ENCODE data around the gene EEFSEC. TPM values are rescaled to one million over a fixed set of nuclear protein-coding genes. Genes with fewer than 3 reads are reported as not detected.

Gene EEFSEC
- polyA plus RNA-seq, 10 donors = 12.0 to 18.9 (median 16.1) TPM

DNA sequence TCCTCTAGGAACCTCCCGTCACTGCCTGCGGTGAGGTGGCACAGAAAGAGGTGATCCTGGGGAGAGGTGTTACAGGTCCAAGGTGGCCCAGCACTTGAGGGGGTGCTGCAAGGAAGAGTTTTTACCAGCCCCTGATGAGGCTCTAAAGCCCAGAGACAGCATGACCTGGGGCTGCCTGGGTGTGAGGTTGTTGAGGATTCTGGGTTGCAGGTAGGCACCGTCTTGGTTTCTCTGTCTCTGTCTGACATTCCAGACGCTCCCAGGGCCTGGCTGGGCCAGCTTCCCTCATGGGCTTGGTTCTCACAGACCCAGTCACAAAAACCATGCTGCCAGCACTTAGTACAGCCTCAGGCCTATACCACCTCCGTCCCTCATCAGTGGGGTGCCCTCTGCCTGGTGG lies 282.3 kb downstream of the EEFSEC start:
- no peak for DNase-seq

DNA sequence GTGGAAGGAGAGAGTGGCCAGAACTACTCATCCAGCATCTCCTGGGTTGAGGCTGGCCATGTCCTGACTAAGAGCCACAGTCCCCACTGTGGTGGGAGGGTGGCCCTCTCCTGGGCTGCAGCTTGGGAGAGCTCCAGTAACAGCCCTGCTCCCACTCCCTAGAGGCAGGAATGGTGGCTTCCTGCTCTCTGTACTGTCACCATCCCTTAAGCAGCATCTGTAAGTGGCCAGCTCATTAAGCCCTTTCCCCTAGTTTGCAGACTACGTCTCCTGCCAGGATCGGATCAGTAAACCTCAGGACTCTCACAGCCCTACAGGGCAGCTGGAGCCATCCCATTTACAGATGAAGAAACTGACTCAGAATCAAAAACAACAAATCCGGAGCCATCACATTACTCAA lies 282.9 kb downstream of the EEFSEC start:
- DNase-seq = no peak

DNA sequence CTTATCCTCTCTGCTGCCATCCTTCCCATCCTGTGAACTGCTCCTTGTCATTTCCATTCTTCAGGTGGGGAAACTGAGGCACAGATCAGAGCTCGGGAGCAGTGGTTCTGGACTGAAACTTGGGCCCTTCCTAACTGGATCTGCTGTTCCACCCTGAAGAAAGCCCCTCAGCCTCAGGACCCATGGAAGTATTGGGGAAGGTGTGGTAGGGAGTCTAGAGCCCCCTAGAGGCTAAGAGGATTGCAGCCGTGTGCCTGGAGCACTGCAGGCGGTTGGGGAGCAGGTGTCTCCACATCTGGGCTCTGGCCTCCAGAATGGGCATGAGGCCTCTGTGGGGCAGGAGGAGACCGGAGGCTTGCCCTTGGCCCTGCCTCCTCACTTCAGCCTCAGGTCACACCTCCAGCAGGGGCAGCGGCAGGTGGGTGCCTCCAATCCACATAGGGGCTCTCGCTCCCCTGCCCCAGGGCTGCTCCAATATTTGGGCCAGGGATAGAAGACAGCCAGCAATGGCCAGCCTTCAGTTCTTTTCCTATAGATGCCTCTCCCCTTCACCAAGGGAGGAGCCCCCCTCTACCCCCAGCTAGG lies 285.3 kb downstream of the EEFSEC start:
- no peak for DNase-seq

DNA sequence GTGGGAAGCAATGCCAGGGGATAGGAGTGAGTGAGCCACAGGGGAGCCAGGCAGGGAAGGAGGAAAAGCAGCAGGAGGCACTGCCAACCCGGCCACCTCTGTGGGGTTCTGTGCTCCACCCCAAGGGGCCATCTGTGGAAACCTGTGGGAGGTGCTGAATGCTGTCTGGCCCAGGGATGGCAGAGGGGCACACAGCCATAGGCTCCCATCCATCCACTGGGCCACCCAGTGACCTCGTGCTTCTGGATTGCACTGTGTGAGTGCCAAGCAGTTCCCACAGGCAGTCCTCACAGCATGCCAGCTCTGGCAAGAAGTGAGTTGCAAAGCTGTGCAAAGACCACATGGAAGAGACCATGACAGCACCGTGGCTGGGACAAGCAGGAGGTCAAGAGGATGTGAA lies 285.9 kb downstream of the EEFSEC start:
- DNase-seq = no peak

DNA sequence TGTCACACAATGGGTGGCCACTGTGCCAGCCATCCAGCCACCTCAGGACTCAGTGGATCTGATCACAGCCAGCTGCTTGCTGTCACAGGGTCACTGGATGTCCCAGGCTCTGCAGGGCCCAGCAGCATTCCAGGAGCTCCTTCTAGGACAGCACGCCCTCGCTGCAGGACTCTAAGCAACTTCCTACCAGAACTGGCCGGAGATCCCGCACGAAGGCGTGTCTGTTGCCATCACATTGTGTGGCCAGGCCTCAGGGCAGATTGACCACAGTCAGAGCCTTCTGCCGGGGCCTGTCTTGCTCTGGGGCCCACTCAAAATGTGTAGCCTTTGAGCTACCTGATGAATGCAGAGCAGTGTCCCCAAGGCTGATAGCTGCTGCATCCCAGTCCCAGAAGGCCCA lies 288.8 kb downstream of the EEFSEC start:
- DNase-seq = no peak

DNA sequence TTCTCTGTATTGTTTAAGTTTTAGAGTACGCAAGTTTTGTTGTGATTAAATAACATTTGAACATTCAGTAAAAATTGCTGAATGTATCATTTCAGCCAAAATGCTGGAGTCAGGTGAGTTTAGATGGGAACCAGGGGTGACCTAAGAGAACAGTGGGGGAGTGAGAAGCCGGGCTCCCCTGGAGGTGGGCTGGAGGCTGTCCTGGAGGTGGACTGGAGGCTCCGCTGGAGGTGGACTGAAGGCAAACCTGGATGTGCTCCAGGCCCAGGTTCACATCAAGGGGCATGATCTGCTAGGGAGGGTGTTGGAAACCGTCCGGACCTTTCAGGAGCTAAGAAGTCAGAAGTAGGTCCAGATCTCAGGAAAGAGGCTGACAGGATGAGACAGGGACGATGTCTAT lies 289.7 kb downstream of the EEFSEC start:
- DNase-seq = no peak

DNA sequence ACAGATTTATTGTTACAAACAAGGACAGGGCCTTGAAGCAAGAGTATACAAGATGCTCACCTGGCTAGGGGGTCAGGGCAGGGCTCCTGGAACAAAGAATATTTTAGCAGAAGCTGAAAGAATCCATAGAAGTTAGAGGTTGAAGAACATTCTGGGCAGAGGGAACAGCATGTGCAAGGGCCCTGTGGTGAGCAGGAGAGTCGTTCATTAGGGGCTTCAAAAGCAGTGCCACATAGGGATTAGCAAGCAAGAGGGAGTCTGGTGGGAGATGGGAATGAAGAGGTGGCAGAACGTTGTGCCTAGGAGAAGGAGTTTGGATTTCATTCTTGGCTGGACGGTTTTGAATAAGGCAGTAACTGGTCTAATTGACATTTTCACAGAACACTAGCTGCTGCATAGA lies 290.5 kb downstream of the EEFSEC start:
- DNase-seq = no peak

DNA sequence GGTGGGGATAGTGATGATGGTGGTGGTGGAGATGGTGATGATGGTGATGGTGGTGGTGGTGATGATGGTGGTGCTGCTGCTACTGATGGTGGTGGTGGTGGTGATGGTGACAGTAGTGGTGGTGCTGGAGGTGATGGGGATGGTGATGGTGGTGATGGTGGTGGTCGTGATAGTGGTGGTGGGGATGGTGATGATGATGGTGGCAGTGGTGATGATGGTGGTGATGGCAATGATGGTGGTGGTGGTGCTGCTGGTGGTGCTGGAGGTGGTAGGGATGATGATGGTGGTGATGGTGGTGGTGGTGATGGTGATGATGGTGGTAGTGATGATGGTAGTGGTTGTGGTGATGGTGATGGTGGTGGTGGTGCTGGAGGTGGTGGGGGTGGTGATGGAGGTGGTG lies 292.1 kb downstream of the EEFSEC start:
- DNase-seq = no peak

DNA sequence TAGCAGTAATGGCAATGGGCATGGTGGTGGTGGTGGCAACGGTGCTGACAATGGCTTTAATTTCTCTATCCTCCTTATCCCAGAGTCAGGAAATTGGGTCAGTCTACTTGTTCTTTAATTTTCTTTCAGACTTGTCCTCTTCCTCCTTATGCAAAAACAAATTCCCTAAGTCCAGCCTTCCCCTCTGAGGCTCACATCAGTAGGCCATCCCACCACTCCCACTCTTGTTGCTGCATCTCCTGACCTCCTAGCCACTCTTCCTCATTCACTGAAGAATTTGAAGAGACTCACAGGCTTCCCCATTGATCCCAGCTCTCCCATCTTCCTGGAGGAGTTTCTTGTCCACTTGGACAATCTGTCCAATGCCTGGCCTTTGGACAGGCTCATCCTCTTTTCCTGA lies 293.5 kb downstream of the EEFSEC start:
- DNase-seq = no peak

DNA sequence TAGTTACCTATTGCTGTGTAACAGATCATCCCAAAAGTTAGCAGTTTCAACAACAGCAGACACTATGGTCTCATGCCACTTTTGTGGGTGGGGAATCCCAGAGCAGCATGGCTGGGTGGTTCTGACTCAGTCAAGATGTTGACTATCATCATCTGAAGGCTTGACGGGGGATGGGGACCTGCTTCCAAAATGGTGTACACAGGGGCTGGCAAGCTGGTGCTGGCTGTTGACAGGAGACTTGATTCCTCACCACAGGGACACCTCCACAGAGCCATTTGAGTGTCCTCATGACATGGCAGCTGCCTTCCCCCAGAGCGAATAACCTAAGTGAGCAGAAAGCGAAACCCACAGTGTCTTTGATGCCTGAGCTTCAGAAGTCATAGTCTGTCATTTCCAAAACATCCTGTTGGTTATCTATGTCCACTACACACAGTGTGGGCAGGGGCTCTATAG lies 294.3 kb downstream of the EEFSEC start:
- DNase-seq = no peak

DNA sequence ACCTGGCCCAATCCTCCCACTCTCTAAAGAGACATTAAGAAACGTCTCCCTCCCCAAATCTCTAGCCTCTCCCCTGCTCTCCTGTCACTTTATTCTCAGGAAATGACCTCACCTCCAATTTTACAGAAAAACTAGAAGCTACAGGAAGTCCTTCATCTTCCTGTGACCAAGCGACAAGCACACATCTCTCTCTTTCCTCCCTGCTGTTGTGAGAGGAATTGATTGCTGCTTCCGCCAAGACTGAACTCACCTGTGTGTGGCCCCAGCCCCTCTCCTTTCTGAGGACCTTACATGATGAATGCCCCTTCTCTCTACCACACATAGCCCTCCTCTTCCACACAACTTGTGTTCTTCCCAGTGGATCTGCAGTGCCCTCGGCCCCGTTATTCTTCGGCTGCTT lies 295.2 kb downstream of the EEFSEC start:
- no peak for DNase-seq

DNA sequence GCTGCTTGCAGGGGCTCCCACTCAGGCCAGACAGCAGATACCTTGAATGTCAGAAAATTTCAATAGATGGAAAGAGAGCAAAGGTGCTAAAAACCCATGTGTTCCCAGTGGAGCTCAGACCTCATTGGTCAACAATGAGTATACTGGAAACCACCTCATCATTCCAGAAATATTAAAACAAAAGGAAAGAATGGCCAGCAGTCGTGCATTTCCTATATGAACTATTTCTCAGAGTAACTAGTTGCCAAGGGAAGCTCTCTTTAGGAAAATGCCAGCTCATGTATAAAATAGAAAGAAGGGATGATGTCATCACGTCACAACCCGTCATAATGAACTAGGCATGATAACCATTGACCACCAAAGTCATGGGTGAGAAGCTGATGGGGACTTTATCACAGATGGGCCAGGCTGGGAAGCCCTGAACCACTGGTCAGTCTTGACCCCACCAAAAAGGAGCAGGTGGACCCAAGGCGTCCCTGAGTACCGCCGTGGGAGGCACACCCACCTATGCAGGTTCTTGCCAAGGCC lies 295.9 kb downstream of the EEFSEC start:
- no peak for DNase-seq

DNA sequence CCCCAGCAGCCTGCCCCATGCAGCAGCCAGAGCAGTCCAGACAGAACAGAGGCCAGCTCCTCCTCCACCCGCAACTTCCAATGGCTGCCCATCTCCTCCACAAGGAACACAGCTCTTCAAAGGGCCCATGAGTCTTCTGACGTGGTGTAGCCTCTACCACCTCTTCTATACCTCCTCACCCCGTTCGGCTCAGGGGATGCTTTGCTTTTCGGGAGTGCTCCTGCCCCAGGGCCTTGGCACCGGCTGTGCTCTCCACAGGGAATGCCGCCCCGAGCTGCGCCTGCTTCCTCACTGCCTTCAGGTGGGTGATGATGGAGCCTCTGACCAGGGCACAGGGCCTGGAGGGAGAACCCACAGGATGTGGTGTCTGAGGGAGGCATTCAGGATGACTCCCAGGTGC lies 298.8 kb downstream of the EEFSEC start:
- DNase-seq = no peak

DNA sequence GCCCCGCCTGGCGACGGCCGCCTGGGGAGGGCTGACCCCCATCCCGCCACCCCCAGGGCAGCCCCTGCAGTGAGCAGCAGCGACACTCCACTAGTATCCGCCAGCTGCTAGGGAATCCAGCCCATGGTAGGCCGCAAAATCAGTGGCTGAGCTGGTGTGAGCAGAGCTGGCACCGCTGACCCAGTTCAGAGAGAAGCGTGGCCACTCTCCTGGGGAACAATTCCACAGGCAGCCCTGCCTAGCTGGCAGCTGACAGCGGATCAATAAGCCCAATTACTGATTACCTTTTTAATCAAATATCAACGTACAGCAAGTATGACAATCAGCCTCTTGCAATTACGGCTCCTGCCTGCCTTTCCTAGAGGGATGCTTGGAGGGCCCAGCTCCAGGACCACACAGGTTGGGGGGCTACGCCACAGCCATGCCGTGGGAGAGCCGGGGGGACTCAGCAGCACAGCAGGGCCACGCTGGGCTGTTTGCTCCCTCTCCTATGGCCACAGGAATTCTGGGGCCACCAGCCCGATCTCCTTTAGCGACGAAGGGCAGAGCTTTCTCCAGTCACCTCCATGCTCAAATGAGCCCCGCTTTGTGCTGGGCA lies 299.5 kb downstream of the EEFSEC start:
- no peak for DNase-seq

DNA sequence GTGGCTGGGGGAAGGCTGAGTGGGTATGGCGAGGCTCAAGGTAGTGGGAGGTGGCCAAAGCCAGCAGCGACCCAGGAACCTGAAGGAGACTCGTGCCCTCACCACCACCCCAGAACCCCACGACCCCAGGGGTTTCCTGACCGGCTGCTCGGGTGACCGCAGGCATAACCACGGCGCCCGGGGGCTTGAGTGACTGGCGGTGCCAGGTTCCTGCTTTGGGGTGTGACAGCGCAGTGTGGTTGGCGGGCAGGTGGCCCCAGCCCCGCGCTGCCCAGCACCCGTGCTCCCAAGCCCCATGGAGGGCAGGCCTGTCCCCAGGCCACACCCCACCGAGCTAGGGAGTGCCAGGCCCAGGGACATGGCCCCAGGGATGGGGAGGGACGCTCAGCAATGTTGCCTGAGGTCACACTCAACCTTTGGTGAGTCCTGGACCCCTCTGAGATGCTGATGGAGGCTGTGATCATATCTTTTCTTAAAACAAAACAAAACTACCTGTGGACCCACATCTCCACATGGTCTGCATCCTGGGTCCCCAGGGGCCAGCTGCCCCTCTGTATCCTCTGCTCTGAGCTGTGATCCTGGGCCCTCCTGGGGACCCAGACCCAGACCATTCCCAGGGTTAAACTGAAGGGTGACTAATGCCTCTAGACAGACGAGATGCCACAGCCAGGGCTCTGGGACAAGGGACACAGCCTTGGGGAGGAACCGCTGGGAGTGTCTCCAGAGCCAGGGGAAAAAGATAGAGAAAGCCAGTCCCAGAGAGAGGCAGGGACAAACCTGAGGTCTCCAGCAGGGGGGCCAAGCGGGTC lies 300.4 kb downstream of the EEFSEC start:
- DNase-seq = no peak

DNA sequence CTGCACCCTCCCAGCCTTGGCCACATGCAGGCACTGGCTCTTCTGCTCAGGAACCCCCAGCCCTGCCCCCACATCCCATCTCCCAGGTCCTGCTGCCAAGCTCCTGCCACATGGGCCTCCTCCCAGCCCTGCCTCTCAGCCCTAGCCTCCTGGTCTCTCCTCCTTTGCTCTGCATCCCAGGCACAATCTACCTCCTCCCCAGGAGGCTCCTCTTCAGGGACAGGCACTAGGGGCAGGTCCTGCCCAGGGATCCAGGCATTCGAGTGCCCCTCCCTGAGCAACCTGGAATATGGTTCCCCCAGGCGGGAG lies 301.0 kb downstream of the EEFSEC start:
- no peak for DNase-seq

DNA sequence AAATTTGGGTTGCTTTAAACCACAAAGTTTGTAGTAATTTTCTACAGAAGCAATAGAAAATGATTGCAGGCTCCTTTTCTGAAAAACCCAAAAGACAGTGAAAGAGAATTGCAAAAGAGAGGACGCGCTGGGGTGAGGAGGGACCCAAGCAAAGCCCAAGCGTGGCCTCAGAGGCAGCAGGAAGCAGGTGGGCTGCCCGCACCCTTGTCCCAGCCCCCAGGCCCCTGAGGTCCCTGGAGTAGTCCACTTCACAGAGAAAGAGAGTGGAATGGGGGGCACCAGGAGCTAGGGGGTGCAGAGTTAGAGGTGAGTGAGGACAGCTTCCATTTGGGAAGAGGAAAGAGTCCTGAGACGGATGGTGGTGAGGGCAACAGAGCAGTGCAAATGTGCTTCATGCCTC lies 301.8 kb downstream of the EEFSEC start:
- no peak for DNase-seq

DNA sequence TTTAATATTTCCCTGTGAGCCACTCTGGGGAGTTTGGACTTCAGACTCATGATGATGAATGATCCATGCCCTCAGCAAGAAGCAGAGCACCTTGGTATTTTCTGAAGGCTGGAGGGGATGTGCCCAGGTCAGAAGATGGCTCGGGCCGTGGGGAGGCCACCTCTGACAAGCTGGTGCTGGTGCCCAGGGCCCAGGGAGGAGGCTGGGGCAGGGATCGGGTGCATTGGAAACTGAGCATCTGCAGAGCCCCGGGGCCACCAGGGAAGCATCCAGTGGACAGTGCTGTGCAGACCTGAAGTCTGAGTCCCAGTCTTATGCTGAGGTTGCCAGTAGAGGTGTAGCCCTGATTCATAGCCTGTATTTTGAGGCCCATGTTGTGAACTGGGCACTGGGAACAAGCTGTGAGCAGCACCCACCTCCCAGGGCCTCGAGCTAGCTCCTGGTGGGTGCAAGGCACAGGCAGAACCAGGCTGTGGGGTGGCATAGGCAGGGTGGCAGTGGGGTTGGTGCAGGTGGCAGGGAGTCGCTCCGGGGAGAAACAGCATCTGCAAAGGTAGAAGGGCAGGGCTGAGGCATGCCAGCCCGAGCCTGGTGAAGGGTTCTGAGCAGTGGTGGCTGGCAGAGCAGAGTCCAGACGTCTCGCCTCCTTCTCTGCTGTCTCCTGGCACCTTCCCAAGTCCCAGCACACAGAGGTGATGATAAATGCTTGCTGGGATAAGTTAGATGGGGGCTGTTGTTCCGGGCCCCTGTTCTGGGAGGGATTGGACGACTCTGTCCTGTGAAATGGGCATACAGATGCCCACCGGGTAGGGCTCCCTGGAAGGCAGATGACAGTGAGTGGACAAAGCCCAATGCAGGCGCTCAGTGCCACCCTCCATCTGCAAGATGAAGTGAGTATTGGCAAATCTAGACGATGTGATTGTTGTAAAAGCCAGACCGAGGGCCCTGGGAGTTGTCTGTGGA lies 302.8 kb downstream of the EEFSEC start:
- no peak for DNase-seq

DNA sequence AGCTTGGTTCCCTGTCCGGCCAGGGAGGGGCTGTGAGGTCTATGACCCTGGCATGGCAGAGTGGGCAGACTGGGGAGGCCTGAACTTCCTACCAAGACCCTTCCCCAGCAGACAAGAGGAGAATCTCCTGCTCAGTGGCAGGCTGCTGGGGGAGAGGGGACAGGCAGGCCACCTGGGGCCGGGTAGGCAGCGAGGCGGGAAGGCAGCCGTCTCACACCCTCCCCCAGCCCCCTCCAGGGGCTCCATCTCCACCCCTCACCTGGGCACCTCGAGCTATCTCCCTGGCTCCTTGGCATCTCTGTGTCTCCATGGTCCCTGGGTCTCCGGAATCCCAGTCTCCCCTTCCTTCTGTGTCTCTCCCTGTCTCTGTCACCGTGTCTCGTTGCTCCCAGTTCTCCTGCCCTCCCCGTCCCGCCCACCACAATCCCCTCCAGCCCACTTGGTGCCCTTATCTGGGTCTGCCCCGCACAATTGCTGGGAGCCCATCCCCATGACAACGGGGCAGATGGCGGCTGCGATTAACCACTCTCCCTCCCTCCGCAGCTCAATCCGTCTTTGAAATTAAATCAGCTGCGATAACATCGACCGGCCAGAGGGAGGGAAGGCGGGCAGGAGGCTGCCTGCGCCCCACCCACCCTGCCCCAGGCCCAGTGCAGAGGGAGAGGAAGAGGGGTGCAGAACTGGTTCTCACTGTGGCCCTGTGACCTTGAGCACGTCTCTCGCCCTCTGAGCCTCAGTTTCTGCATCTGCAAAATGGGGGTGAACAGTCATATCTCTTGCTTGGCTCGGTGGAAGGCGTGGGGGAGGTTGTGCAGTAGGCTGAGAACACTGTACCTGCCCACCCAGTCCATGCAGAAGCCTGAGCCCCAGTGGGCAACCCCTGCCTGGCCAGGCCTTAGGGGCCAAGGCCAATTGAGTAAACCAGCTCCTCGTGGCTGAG lies 303.8 kb downstream of the EEFSEC start:
- no peak for DNase-seq

DNA sequence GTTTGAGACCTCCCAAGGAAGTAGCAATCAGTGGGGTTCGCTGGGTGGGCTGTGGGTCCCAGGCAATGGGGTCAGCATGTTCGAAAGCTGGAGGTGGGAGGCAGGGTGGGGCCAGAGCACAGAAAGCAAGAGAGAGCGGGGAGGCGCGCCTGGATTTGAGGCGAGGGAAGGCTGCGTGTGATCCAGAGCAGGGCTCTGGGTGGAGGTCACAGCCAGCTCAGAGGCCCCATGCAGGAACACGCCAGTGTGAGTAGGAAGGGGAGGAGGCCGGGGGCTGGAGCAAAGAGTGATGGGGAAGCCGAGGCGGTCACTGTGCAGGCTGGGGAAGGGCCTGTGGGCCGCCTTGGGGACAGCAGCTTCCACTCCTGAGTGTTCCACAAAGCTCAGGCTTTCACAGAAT lies 304.7 kb downstream of the EEFSEC start:
- DNase-seq = peak in 1 of 3 donors; percentile 40
